ENCODE results near the gene FAM131C.
"Not testable (repeated sequence)": the region's sequence is repeated elsewhere in the genome, so short reads cannot be mapped to it uniquely, and the experiment has no call there.

The FAM131C gene

GRCh38 chr1:16023050-16023653 is 50.3 kb downstream of the FAM131C start:
- no peak overlapping the region for H3K4me3 ChIP-seq (ENCODE audit: low read depth, low read length)
- TF ChIP-seq POLR2A (IDR thresholded peaks at IDR 0.05; ENCODE audit: extremely low read depth, insufficient read length), result no peak
- no peak for TF ChIP-seq MYC (IDR thresholded peaks at IDR 0.05; ENCODE audit: low read depth, low read length)
- DNase-seq (ENCODE audit: low read depth), result no peak

- no peak for DNase-seq (ENCODE audit: low read depth)
- no peak overlapping the region for H3K4me3 ChIP-seq (ENCODE audit: low read depth, low read length)
- TF ChIP-seq, protein P1, sequence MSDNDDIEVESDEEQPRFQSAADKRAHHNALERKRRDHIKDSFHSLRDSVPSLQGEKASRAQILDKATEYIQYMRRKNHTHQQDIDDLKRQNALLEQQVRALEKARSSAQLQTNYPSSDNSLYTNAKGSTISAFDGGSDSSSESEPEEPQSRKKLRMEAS (IDR thresholded peaks at IDR 0.05; ENCODE audit: low read depth, low read length), result no peak
- no peak for TF ChIP-seq CTCF (IDR thresholded peaks at IDR 0.05; ENCODE audit: low read depth, low read length)
- no peak for TF ChIP-seq POLR2A (IDR thresholded peaks at IDR 0.05; ENCODE audit: extremely low read depth, insufficient read length)
- TF ChIP-seq MYC (IDR thresholded peaks at IDR 0.05; ENCODE audit: low read depth, low read length), result no peak
Measured at GRCh38 chr1:16022393-16022792, 51.1 kb downstream of the FAM131C start.

- no peak for DNase-seq (ENCODE audit: low read depth)
- TF ChIP-seq CTCF (IDR thresholded peaks at IDR 0.05; ENCODE audit: low read depth, low read length), result no peak
- no peak for TF ChIP-seq MYC (IDR thresholded peaks at IDR 0.05; ENCODE audit: low read depth, low read length)
- TF ChIP-seq, protein P1 (IDR thresholded peaks at IDR 0.05; ENCODE audit: low read depth, low read length), result no peak
- no peak for TF ChIP-seq POLR2A (IDR thresholded peaks at IDR 0.05; ENCODE audit: extremely low read depth, insufficient read length)
- no peak within 1 kb of the TSS for H3K4me3 ChIP-seq (ENCODE audit: low read depth, low read length)
Measured at GRCh38 chr1:16021681-16022080, 51.8 kb downstream of the FAM131C start, which contains the start of gene CLCNKA. TSS of gene CLCNKA (plus strand) at chr1:16022036. CDS start at chr1:16022620, 584 bp downstream.

DNA sequence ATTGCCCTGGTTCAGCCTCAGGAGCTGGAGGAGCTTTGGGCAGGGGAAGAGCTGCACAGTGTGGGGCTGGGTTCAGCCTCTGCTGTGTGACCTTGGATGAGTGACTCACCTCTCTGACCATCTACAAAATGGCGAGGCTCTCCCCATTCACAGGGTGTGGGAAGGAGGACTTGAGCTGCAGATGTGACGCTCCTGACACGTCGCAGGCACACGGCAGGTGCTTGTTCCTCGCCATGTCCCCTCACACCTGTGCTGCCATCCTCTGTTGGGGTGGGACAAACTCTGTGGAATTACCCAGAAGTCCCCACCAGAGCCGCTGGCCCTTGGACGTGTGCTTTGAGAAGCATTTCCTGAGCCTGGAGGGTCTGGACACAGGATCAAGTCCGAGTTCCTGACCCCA is 52.6 kb downstream of the FAM131C start:
- H3K4me3 ChIP-seq (ENCODE audit: low read depth, low read length); DNase-seq (ENCODE audit: low read depth): not testable (repeated sequence)

DNA sequence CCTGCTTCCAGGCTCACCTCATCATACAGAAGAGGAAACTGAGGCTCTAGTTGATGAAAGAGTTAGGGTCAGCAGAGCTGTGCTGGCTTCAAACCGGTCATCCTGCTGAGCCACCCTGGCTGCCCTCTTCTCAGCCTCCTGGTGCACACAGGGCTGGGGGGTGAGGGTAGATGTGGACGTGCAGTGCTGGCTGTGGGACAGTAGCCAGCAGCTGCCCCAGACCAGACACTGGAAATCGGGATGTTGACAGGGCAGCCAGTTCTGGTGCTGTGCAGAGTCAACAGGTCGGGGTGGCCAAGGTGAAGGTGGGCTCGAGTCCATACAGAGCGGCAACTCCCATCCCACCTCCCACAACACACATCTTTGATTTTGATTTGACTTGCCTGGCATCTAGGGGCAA is 53.1 kb downstream of the FAM131C start:
- no peak for DNase-seq (ENCODE audit: low read depth)
- TF ChIP-seq, protein P1 (IDR thresholded peaks at IDR 0.05; ENCODE audit: low read depth, low read length), result no peak
- TF ChIP-seq POLR2A (IDR thresholded peaks at IDR 0.05; ENCODE audit: extremely low read depth, insufficient read length), result no peak
- no peak for TF ChIP-seq CTCF (IDR thresholded peaks at IDR 0.05; ENCODE audit: low read depth, low read length)
- no peak for TF ChIP-seq MYC (IDR thresholded peaks at IDR 0.05; ENCODE audit: low read depth, low read length)
- H3K4me3 ChIP-seq (ENCODE audit: low read depth, low read length), result no peak overlapping the region

- DNase-seq (ENCODE audit: low read depth), result no peak
- H3K4me3 ChIP-seq (ENCODE audit: low read depth, low read length), result no peak overlapping the region
- TF ChIP-seq MYC (IDR thresholded peaks at IDR 0.05; ENCODE audit: low read depth, low read length) (no peak), CTCF (IDR thresholded peaks at IDR 0.05; ENCODE audit: low read depth, low read length) (no peak), POLR2A (IDR thresholded peaks at IDR 0.05; ENCODE audit: extremely low read depth, insufficient read length) (no peak)
- TF ChIP-seq, protein P1 (IDR thresholded peaks at IDR 0.05; ENCODE audit: low read depth, low read length), result no peak
Measured at GRCh38 chr1:16019644-16020277, 53.7 kb downstream of the FAM131C start.

All from NB4 (cell line).